AG09319 (cell line): ENCODE results near the gene MTRR.

ENCODE experiments used
- DNase-seq: peaks from one replicate; pipeline ENCODE4 v3.0.0-alpha.2; 2010; ENCODE audit warnings: low read depth; ENCODE audit errors: extremely low read depth
- TF ChIP-seq, protein P1 (sequence below): IDR thresholded peaks from 2 replicates; pipeline ENCODE4 v1.5.1; 2011; ENCODE audit warnings: low read depth, mild to moderate bottlenecking, inconsistent platforms, low read length, moderate library complexity

Gene MTRR

GRCh38 chr5:7877851-7878250, 8.9 kb downstream of the MTRR start:
- TF ChIP-seq, protein P1, sequence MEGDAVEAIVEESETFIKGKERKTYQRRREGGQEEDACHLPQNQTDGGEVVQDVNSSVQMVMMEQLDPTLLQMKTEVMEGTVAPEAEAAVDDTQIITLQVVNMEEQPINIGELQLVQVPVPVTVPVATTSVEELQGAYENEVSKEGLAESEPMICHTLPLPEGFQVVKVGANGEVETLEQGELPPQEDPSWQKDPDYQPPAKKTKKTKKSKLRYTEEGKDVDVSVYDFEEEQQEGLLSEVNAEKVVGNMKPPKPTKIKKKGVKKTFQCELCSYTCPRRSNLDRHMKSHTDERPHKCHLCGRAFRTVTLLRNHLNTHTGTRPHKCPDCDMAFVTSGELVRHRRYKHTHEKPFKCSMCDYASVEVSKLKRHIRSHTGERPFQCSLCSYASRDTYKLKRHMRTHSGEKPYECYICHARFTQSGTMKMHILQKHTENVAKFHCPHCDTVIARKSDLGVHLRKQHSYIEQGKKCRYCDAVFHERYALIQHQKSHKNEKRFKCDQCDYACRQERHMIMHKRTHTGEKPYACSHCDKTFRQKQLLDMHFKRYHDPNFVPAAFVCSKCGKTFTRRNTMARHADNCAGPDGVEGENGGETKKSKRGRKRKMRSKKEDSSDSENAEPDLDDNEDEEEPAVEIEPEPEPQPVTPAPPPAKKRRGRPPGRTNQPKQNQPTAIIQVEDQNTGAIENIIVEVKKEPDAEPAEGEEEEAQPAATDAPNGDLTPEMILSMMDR, result no peak
- no peak for DNase-seq

DNA sequence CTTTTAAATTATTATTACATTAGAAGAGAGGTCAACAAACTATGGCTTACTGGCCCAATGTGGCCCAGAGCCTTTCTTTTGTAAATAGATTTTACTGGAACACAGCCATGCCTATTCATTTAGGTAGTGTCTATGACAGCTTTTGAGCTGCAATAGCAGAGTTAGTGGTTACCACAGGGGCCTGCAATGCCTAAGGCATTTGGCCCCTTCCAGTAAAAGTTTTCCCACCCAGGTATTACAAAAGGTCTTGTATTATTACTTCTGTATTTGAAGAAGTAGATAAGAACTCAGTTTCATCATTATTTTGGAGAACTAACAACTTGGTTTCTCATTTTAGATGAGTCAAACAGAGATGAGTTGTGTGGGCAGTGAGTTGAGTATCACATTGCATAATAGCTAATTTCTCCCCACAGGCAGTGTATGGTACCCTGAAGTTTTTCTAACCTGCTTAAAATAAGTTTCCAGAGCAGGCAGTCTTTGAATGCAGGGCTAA, 9.5 kb downstream of the MTRR start:
- DNase-seq, result no peak
- TF ChIP-seq, protein P1, result no peak

DNA sequence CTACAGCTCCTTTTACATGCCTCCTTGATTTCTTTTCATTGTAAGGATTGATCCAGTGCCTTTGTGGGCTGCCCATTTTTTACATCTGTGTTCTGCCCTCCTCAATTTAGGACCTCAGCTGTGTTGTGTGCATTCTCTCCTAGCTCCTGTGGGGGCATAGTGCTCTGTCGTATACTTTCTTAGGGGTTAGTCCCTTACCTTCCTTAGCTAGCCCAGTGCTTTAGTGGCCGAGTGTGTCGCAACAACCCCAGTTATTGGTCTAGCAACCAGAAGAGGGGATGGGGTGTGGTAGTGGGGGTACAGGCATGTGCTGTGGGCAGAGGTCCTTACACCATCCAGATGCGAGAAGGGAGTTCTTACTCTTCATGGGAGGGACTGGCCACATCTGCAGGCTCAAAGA, 12.1 kb downstream of the MTRR start:
- TF ChIP-seq, protein P1, result no peak
- DNase-seq, result no peak

GRCh38 chr5:7881816-7882215, 12.9 kb downstream of the MTRR start:
- TF ChIP-seq, protein P1, result no peak
- DNase-seq, result no peak

- DNase-seq, result no peak
- TF ChIP-seq, protein P1, result no peak
These were observed 14.0 kb downstream of the MTRR start for GRCh38 chr5:7882926-7883325.

- no peak for DNase-seq
- TF ChIP-seq, protein P1, result no peak
These were observed 15.7 kb downstream of the MTRR start for GRCh38 chr5:7884491-7885267.

- peak; percentile 16 for DNase-seq
- TF ChIP-seq, protein P1, result peak; percentile 45
These were observed 18.0 kb downstream of the MTRR start for GRCh38 chr5:7886849-7887475.
